Stimulated activated CD4-positive, alpha-beta T cell treated with anti-CD3 and anti-CD28 coated beads, Interleukin-4, amount 100 ng/mL, for 24 hours (primary cell): ENCODE data around the gene DEFB132.

Experiments
- DNase-seq: peaks from one replicate; pipeline ENCODE4 v3.0.0-alpha.2; 2020

The DEFB132 gene

DNA sequence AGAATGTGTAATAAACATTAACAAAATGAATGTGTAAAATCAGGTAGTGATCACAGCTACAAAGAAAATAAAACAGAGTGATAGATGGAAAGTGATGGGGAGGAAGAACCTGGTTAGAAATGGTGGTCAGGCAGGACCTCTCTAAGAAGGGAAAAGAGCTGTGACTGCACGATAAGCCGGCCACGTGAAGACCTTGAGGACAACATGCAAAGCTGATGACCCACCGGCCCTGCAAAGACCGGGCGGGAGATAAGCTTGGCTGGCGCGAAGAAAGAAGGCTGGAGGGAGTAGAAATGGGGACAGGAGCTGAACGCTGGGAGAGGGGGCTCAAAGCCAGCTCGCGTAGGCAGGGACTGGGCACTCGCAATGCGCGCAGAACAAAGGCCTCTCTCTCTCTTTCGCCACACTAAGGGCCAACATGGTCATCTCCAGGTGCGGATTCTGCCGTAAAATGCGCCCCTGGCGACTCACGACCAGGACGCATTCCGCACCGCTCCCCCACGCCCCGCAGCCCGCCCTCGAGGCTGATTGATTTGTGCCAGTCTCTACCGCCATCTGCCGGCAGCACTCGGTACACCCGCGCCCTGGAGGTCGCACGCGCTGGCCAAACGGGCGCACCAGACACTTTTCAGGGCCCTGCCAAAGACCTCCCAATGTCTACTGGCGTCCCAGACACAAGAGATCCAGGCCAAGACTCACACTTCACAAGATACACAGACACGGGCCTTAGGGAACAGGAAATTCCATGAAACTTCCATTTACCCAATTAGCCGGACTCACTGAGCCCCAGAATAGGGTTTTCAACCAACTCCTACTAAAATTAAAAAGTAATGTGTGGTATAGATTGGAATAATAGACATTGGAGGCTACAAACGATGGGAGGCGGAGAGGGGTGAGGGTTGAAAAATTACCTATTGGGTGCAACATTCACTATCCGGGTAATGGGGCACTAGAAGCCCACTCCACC lies 9.4 kb downstream of the DEFB132 start:
- peak; percentile 93 for DNase-seq

- no peak for DNase-seq
Observed at GRCh38 chr20:270517-270916, 13.0 kb downstream of the DEFB132 start.

DNA sequence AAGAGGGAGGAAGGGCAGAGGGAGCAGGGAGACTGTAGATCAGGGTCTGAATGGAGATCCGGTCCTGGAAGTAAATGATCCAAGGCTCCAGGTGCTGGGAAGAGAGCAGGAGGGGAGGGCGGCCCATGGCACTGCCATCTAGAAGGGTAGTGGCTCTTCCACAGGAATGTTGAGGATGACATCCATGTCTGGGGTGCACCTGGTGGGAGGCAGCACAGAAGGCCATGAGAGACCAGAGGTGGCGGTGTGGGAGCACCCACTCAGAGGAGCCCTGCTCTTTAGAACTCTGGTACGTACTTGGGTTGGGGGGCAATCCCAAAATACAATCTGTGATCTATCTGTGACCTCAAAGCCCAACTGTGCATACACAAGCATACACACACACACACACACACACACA lies 13.5 kb downstream of the DEFB132 start:
- DNase-seq = no peak

- no peak for DNase-seq
Observed at GRCh38 chr20:271528-271927, 14.0 kb downstream of the DEFB132 start.

DNA sequence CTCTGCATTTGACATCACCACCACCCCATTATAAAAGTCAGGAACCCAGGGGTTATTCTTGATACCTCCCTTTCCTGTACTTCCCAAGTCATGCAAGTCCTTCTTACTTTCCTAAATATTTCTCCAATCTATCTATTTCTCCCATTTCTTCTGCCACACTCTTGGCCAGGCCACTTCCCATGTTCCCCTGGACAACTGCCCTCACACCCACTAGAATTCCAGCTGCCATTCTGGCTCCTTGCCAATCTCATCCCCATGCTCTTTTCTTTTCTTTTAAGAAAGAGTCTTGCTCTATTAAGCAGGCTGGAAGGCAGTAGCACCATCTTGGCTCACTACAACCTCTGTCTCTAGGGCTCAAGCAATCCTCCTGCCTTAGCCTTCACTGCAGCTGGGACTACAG lies 15.2 kb downstream of the DEFB132 start:
- DNase-seq = no peak

GRCh38 chr20:273884-274283 lies 16.4 kb downstream of the DEFB132 start:
- no peak for DNase-seq

GRCh38 chr20:275791-276190 lies 18.3 kb downstream of the DEFB132 start:
- no peak for DNase-seq

- DNase-seq = no peak
Observed at GRCh38 chr20:276620-277495, 19.3 kb downstream of the DEFB132 start.

- no peak for DNase-seq
Observed at GRCh38 chr20:277496-277781, 19.9 kb downstream of the DEFB132 start.

- no peak for DNase-seq
Observed at GRCh38 chr20:278181-278580, 20.7 kb downstream of the DEFB132 start.

DNA sequence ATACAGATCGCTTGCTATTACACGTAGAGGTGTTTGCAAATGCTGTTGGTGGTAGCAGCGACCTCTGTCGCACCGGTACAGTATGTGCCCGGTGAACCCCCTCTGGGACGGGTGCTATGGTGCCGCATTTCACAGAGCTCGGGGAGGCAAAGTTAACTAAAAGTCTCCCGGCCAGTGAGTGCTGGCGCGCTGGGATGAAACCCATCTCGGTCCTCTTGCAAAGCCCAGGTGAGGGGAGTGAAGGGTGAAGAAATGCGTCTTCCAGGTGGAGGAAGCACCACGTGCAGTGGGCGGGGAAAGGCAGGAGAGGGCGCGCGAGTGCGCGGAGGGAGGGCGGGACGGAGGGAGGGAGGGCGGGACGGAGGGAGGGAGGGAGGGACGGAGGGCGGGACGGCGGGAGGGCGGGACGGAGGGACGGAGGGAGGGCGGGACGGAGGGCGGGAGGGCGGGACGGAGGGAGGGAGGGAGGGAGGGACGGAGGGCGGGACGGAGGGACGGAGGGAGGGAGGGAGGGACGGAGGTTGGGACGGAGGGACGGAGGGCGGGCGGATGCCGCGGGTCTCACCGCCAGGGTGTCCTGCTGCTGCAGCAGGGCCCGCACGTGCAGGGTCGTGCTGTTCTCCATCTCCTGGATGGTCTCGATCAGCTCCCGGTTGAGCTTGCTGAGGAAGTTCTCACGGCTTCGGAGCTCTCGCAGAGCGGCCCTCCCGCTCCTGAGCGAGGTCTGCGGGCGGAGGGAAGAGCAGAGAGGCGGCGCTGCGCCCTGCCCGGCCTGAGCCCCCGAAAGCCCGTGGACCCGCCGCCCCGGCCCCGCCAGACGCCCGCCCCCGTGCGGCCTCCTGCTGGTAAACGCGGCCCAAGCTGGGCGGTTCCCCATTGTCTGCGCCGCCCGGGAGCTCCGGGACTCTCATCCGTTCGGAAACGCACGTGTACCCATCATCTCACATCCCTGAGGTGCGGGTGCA lies 21.4 kb downstream of the DEFB132 start:
- DNase-seq = no peak

- no peak for DNase-seq
Observed at GRCh38 chr20:284172-284571, 26.6 kb downstream of the DEFB132 start.

GRCh38 chr20:286508-286907 lies 29.0 kb downstream of the DEFB132 start:
- no peak for DNase-seq

GRCh38 chr20:288956-289692 lies 31.6 kb downstream of the DEFB132 start:
- DNase-seq = no peak

DNA sequence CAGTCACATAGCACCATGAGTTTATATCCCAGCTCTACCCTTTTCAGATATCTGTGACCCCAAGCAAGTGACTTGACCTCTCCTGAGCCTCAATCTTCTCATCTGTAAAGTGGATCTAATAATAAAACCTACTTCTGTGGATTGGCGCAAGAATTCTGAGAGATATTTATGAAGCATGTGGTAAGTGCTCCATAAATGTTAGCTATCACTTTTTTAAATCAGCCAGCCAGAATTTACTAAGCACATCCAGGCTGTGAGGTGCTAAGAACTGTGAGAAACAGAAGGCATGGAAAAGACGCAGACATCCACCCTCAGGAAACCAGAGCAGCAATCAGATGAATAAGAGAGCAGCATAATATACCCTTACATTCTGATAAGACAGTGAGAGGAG lies 32.2 kb downstream of the DEFB132 start:
- no peak for DNase-seq

DNA sequence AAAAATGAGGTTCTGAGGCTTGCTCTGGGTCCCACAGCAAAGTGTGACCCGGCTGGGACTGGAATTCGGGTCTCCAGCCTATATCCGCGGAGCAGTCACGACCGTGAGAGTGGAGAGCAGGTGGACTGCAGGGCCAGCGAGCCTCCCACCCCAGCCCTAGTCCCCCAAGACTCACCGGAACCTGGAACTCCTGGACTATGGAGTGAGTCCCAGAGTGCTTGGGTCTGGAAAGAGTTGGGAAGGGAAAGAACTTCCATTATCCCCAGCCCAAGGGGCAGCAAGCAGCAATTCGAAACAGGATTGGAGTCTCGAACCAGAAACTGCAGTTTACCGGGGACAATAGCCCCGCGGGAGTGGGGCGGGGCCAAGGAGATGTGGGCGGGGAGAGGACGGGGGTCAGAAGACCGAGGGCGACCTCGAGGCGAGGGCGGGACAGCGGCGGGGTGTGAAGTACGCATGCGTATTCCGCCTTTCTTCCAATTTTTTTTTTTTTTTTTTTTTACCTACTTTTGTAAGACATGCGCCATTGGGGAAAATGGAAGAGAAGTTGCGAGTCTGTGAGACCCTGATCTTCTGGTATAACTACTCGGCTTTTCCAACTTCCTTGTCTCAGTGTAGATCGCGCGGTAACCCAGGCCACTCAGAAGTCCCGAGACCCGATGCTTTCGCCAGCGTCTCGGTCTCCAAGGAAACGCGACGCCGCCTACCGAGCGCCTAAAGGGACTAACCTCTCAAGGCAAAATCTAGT lies 32.7 kb downstream of the DEFB132 start, which contains the start of gene C20orf96:
TSS of gene C20orf96 (minus strand) at position 667 of the 748 bp plus-strand sequence. CDS start at position 527, 140 bp downstream.
- peak; percentile 87 for DNase-seq

GRCh38 chr20:294602-295001 lies 37.1 kb downstream of the DEFB132 start:
- DNase-seq = no peak

- DNase-seq = no peak
Observed at GRCh38 chr20:295804-296203, 38.3 kb downstream of the DEFB132 start.

- peak; percentile 85 for DNase-seq
Observed at GRCh38 chr20:297098-297924, 39.8 kb downstream of the DEFB132 start, which contains the start of gene ZCCHC3. ZCCHC3 (plus strand) TSS chr20:297570; CDS start chr20:297587, 17 bp downstream.
